Measurements from ENCODE around the gene SORCS1. TPM values are rescaled to one million over a fixed set of nuclear protein-coding genes. Genes with fewer than 3 reads are reported as not detected.

The SORCS1 gene
- total and polyA plus RNA-seq, 2 experiments from 2014 or later, result 2.9 to 8.9 TPM

DNA sequence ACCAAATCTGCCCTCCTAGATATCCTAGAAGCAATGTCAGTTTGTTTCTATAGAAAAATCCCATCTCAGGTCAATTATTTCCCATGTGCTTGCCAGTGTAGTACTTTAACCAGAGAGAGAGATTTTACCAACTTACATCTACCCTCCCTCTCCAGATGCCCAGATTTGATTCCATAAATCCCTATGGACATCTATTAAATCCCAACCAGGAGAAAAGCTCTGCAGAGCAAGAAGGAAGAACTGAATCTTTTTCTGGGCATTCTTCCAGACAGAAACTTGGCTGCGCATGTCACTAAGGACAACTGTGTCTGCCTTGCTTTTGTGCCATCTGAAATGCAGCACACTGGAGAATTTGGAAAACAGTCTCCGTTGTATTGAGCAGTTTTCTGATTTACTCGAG, 597.6 kb downstream of the SORCS1 start:
- H3K4me1 Mint-ChIP-seq, result peaks cover 16% of the 10 kb centered on the region
- Histone ChIP-seq H3K4me2 (no peak overlapping the region), H3K9me2 (ENCODE audit: insufficient read depth) (0 out of 2 replicates have a peak, but pooled peaks cover 3% of the 10 kb centered on the region), H3K4me1 (ENCODE audit: insufficient read depth) (peaks cover 21% of the 10 kb centered on the region; the same call in 1 of the 2 replicates), H3K36me3 (ENCODE audit: insufficient read depth) (no peaks in the 10 kb centered on the region), H4K20me1 (replicated peaks; ENCODE audit: insufficient read depth) (no peaks in the 10 kb centered on the region), H2AFZ (no peak overlapping the region), H3F3A (replicated peaks; ENCODE audit: low read depth) (no peaks in the 10 kb centered on the region), H3K27ac (ENCODE audit: low read depth) (no peak overlapping the region), H3K4me3 (no peak overlapping the region), H3K79me2 (replicated peaks; ENCODE audit: insufficient read depth) (no peaks in the 10 kb centered on the region), H3K27me3 (ENCODE audit: insufficient read depth) (no peaks in the 10 kb centered on the region)
- no peaks in the 10 kb centered on the region for H3K36me3 Mint-ChIP-seq (ENCODE audit: low read depth)
- no peaks in the 10 kb centered on the region for H3K27me3 Mint-ChIP-seq (ENCODE audit: insufficient read depth, low read depth, poor library complexity)
- DNase-seq (ENCODE audit: low spot score), result no peak
- H3K27ac Mint-ChIP-seq, result no peak overlapping the region
- TF ChIP-seq, protein P1, sequence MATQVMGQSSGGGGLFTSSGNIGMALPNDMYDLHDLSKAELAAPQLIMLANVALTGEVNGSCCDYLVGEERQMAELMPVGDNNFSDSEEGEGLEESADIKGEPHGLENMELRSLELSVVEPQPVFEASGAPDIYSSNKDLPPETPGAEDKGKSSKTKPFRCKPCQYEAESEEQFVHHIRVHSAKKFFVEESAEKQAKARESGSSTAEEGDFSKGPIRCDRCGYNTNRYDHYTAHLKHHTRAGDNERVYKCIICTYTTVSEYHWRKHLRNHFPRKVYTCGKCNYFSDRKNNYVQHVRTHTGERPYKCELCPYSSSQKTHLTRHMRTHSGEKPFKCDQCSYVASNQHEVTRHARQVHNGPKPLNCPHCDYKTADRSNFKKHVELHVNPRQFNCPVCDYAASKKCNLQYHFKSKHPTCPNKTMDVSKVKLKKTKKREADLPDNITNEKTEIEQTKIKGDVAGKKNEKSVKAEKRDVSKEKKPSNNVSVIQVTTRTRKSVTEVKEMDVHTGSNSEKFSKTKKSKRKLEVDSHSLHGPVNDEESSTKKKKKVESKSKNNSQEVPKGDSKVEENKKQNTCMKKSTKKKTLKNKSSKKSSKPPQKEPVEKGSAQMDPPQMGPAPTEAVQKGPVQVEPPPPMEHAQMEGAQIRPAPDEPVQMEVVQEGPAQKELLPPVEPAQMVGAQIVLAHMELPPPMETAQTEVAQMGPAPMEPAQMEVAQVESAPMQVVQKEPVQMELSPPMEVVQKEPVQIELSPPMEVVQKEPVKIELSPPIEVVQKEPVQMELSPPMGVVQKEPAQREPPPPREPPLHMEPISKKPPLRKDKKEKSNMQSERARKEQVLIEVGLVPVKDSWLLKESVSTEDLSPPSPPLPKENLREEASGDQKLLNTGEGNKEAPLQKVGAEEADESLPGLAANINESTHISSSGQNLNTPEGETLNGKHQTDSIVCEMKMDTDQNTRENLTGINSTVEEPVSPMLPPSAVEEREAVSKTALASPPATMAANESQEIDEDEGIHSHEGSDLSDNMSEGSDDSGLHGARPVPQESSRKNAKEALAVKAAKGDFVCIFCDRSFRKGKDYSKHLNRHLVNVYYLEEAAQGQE (IDR thresholded peaks at IDR 0.05; ENCODE audit: unreplicated experiment), result no peak
- TF ChIP-seq, protein P2, sequence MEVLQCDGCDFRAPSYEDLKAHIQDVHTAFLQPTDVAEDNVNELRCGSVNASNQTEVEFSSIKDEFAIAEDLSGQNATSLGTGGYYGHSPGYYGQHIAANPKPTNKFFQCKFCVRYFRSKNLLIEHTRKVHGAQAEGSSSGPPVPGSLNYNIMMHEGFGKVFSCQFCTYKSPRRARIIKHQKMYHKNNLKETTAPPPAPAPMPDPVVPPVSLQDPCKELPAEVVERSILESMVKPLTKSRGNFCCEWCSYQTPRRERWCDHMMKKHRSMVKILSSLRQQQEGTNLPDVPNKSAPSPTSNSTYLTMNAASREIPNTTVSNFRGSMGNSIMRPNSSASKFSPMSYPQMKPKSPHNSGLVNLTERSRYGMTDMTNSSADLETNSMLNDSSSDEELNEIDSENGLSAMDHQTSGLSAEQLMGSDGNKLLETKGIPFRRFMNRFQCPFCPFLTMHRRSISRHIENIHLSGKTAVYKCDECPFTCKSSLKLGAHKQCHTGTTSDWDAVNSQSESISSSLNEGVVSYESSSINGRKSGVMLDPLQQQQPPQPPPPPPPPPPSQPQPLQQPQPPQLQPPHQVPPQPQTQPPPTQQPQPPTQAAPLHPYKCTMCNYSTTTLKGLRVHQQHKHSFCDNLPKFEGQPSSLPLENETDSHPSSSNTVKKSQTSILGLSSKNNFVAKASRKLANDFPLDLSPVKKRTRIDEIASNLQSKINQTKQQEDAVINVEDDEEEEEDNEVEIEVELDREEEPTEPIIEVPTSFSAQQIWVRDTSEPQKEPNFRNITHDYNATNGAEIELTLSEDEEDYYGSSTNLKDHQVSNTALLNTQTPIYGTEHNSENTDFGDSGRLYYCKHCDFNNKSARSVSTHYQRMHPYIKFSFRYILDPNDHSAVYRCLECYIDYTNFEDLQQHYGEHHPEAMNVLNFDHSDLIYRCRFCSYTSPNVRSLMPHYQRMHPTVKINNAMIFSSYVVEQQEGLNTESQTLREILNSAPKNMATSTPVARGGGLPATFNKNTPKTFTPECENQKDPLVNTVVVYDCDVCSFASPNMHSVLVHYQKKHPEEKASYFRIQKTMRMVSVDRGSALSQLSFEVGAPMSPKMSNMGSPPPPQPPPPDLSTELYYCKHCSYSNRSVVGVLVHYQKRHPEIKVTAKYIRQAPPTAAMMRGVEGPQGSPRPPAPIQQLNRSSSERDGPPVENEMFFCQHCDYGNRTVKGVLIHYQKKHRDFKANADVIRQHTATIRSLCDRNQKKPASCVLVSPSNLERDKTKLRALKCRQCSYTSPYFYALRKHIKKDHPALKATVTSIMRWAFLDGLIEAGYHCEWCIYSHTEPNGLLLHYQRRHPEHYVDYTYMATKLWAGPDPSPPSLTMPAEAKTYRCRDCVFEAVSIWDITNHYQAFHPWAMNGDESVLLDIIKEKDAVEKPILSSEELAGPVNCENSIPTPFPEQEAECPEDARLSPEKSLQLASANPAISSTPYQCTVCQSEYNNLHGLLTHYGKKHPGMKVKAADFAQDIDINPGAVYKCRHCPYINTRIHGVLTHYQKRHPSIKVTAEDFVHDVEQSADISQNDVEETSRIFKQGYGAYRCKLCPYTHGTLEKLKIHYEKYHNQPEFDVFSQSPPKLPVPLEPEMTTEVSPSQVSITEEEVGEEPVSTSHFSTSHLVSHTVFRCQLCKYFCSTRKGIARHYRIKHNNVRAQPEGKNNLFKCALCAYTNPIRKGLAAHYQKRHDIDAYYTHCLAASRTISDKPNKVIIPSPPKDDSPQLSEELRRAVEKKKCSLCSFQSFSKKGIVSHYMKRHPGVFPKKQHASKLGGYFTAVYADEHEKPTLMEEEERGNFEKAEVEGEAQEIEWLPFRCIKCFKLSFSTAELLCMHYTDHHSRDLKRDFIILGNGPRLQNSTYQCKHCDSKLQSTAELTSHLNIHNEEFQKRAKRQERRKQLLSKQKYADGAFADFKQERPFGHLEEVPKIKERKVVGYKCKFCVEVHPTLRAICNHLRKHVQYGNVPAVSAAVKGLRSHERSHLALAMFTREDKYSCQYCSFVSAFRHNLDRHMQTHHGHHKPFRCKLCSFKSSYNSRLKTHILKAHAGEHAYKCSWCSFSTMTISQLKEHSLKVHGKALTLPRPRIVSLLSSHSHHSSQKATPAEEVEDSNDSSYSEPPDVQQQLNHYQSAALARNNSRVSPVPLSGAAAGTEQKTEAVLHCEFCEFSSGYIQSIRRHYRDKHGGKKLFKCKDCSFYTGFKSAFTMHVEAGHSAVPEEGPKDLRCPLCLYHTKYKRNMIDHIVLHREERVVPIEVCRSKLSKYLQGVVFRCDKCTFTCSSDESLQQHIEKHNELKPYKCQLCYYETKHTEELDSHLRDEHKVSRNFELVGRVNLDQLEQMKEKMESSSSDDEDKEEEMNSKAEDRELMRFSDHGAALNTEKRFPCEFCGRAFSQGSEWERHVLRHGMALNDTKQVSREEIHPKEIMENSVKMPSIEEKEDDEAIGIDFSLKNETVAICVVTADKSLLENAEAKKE (CRISPR knock-in tag; IDR thresholded peaks at IDR 0.05), result no peak
- TF ChIP-seq, protein P3, sequence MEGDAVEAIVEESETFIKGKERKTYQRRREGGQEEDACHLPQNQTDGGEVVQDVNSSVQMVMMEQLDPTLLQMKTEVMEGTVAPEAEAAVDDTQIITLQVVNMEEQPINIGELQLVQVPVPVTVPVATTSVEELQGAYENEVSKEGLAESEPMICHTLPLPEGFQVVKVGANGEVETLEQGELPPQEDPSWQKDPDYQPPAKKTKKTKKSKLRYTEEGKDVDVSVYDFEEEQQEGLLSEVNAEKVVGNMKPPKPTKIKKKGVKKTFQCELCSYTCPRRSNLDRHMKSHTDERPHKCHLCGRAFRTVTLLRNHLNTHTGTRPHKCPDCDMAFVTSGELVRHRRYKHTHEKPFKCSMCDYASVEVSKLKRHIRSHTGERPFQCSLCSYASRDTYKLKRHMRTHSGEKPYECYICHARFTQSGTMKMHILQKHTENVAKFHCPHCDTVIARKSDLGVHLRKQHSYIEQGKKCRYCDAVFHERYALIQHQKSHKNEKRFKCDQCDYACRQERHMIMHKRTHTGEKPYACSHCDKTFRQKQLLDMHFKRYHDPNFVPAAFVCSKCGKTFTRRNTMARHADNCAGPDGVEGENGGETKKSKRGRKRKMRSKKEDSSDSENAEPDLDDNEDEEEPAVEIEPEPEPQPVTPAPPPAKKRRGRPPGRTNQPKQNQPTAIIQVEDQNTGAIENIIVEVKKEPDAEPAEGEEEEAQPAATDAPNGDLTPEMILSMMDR (conservative IDR thresholded peaks at IDR 0.05; ENCODE audit: low read depth in 2 of 2), result no peak
- TF ChIP-seq JUNB (IDR thresholded peaks at IDR 0.05; ENCODE audit: unreplicated experiment), result no peak
- no peak for TF ChIP-seq ZNF331 (CRISPR knock-in tag; IDR thresholded peaks at IDR 0.05; ENCODE audit: low read depth)
- no peak for TF ChIP-seq ZNF114 (CRISPR knock-in tag; IDR thresholded peaks at IDR 0.05)
- no peak for TF ChIP-seq NANOG (IDR thresholded peaks at IDR 0.05; ENCODE audit: borderline replicate concordance)
- no peak for TF ChIP-seq EZH2 (IDR thresholded peaks at IDR 0.05; ENCODE audit: low read depth, unreplicated experiment)
- TF ChIP-seq CREB1 (CRISPR knock-in tag; IDR thresholded peaks at IDR 0.05; ENCODE audit: low read depth), result no peak
- TF ChIP-seq, protein P4, sequence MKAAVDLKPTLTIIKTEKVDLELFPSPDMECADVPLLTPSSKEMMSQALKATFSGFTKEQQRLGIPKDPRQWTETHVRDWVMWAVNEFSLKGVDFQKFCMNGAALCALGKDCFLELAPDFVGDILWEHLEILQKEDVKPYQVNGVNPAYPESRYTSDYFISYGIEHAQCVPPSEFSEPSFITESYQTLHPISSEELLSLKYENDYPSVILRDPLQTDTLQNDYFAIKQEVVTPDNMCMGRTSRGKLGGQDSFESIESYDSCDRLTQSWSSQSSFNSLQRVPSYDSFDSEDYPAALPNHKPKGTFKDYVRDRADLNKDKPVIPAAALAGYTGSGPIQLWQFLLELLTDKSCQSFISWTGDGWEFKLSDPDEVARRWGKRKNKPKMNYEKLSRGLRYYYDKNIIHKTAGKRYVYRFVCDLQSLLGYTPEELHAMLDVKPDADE (IDR thresholded peaks at IDR 0.05), result no peak
- TF ChIP-seq STAT1 (IDR thresholded peaks at IDR 0.05; ENCODE audit: unreplicated experiment), result no peak
- no peak for TF ChIP-seq POLR2AphosphoS5 (IDR thresholded peaks at IDR 0.05; ENCODE audit: low read depth)
- no peak for TF ChIP-seq EZH2phosphoT487 (IDR thresholded peaks at IDR 0.05; ENCODE audit: unreplicated experiment)
- no peaks in the 10 kb centered on the region for H3K9me3 Mint-ChIP-seq
- ATAC-seq, result no peak
- no peak overlapping the region for H3K4me3 Mint-ChIP-seq

Measured in GM23338 (cell line).